Activated CD8-positive, alpha-beta T cell treated with anti-CD3 and anti-CD28 coated beads for 36 hours (primary cell): ENCODE data around the gene P3H3. TPM values are rescaled to one million over a fixed set of nuclear protein-coding genes. Genes with fewer than 3 reads are reported as not detected.

Source experiments
- ATAC-seq: fragments of 200-7000 bp; cut with Tn5 transposase; one replicate; pipeline ENCODE4 v1.10.0; 2021; ENCODE audit warnings: mild to moderate bottlenecking, moderate library complexity
- CTCF ChIA-PET: fragments of 350-600 bp; sonication (Branson Sonifier 250); formaldehyde crosslinking; loops from one replicate; lab custom pipeline; 2021; ENCODE audit warnings: antibody characterized with exemption; lab: Charles Lee
- POLR2A ChIA-PET: fragments of 350-600 bp; sonication (Branson Sonifier 250); formaldehyde crosslinking; loops from one replicate; lab custom pipeline; 2021; ENCODE audit warnings: antibody characterized with exemption; lab: Charles Lee
- DNase-seq: peaks from one replicate; pipeline ENCODE4 v3.0.0-alpha.2; 2020
- H3K27ac Mint-ChIP-seq: one replicate; pipeline ENCODE4 v1.8.0; 2021; ENCODE audit warnings: mild to moderate bottlenecking, mixed read lengths
- H3K27me3 Mint-ChIP-seq: one replicate; pipeline ENCODE4 v1.8.0; 2021; ENCODE audit warnings: mixed read lengths
- H3K36me3 Mint-ChIP-seq: one replicate; pipeline ENCODE4 v1.8.0; 2021; ENCODE audit warnings: low read depth, mixed read lengths
- H3K4me1 Mint-ChIP-seq: one replicate; pipeline ENCODE4 v1.8.0; 2021; ENCODE audit warnings: low read depth, mixed read lengths
- H3K4me3 Mint-ChIP-seq: one replicate; pipeline ENCODE4 v1.8.0; 2021; ENCODE audit warnings: mild to moderate bottlenecking, moderate library complexity, mixed read lengths
- H3K9me3 Mint-ChIP-seq: one replicate; pipeline ENCODE4 v1.8.0; 2021; ENCODE audit warnings: mixed read lengths
- intact Hi-C: fragments of 100-400 bp; cut with micrococcal nuclease; formaldehyde crosslinking; loops from one replicate; pipeline ENCODE4 v1.10.0; 2022
- total RNA-seq, 2 experiments: library from RNA; stranded (reverse); gene quantifications; one replicate each; pipeline ENCODE4 v1.2.3, GENCODE V29; 2021
- TF ChIP-seq, protein P1 (sequence below): fragments of 200-600 bp; IDR thresholded peaks from one replicate; pipeline ENCODE4 v1.8.0; 2022; ENCODE audit warnings: antibody characterized with exemption, mild to moderate bottlenecking

The P3H3 gene
- total RNA-seq, 2 experiments from 2014 or later, result 2.1 to 2.3 TPM

DNA sequence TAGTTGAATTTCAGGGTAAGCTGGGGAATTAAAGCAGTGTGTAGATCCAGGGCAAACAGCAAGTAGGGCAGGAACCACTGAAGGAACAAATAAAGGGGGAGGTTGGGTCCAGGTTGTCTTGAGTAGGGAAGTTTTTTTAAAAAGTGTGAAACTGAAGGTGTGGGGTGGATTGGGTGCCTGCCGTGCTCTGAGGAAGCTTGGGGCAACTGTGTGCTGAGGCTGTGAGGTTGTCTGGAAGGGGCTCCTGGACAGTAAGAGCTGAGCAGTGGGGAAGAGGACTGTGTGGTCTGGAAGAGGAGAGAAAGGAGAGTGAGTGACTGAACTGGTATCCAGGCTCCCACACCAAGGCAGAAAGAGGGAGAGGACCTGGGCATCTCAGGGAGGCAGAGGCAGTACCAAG lies 17.4 kb upstream of the P3H3 start:
- DNase-seq (no peak), ATAC-seq (no peak)
- H3K36me3 Mint-ChIP-seq, result no peaks in the 10 kb centered on the region
- ChIA-PET CTCF (interaction anchor here (0.7 to 1.8 kb wide), 3 partner anchors 10 to 45 kb away, joined by 3 to 8 read pairs (median 4); partner anchors contain the start of gene PTMS), POLR2A (interaction anchor here (0.6 to 1.0 kb wide), 3 partner anchors 10 to 1272 kb away, joined by 3 read pairs; partner anchors contain the start of gene NECAP1)
- no peak overlapping the region for H3K4me3 Mint-ChIP-seq
- TF ChIP-seq, protein P1, sequence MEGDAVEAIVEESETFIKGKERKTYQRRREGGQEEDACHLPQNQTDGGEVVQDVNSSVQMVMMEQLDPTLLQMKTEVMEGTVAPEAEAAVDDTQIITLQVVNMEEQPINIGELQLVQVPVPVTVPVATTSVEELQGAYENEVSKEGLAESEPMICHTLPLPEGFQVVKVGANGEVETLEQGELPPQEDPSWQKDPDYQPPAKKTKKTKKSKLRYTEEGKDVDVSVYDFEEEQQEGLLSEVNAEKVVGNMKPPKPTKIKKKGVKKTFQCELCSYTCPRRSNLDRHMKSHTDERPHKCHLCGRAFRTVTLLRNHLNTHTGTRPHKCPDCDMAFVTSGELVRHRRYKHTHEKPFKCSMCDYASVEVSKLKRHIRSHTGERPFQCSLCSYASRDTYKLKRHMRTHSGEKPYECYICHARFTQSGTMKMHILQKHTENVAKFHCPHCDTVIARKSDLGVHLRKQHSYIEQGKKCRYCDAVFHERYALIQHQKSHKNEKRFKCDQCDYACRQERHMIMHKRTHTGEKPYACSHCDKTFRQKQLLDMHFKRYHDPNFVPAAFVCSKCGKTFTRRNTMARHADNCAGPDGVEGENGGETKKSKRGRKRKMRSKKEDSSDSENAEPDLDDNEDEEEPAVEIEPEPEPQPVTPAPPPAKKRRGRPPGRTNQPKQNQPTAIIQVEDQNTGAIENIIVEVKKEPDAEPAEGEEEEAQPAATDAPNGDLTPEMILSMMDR, result no peak
- peaks cover 2% of the 10 kb centered on the region for H3K27me3 Mint-ChIP-seq
- intact Hi-C loops, result no loop called here
- H3K9me3 Mint-ChIP-seq, result no peaks in the 10 kb centered on the region
- H3K4me1 Mint-ChIP-seq, result peaks cover 7% of the 10 kb centered on the region
- H3K27ac Mint-ChIP-seq, result no peak overlapping the region

DNA sequence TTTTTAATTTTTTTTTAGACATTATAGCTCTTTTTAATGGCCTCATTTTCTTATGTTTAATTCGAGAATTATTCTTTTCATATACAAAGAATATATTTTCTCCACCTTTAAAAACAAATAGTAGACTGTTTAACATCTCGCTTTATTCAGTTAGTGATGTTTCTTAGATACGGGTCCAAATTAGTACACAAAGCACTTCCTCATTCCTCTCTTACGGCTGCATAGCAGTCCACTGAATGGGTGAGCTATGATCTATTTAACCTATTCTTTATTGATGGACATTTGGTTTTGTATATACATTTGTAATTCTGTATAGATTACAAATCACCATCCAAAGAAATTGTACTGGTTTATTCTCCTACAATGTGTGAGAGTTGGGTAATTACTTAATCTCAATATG lies 14.8 kb upstream of the P3H3 start:
- H3K27me3 Mint-ChIP-seq, result peaks cover 2% of the 10 kb centered on the region
- intact Hi-C loops, result no loop called here
- POLR2A ChIA-PET, result interaction anchor here (0.7 kb wide), 1 partner anchor 27 kb away, joined by 3 read pairs; no protein-coding TSS in a partner anchor

DNA sequence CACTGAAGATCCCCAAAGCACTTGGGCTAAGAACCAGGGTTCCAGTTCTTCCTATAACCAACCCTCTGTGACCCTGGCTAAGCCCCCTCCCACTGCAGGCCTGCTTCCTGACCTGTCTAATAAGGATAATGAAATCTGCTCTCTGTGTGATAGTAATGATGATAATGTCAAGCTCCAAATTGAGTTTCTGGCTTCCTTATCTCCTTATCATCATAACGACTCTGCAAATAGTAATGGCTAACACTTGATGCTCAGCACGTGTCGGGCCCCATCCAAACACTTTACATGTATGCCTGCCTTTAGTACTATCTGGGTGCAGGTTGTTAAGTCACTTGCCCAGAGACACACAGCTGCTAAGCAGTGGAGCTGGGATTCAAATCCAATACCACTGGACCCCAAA lies 11.6 kb upstream of the P3H3 start:
- H3K9me3 Mint-ChIP-seq, result no peaks in the 10 kb centered on the region
- ChIA-PET POLR2A (no interaction called here), CTCF (interaction anchor here (1.2 to 4.6 kb wide), 4 partner anchors 9 to 63 kb away, joined by 3 to 24 read pairs (median 4); partner anchors contain the start of gene MLF2)
- intact Hi-C loops, result no loop called here
- no peaks in the 10 kb centered on the region for H3K36me3 Mint-ChIP-seq
- DNase-seq (no peak), ATAC-seq (no peak)
- TF ChIP-seq, protein P1, result no peak
- no peak overlapping the region for H3K27ac Mint-ChIP-seq
- H3K4me1 Mint-ChIP-seq, result peaks cover 7% of the 10 kb centered on the region
- peaks cover 6% of the 10 kb centered on the region for H3K27me3 Mint-ChIP-seq
- H3K4me3 Mint-ChIP-seq, result no peak overlapping the region

More for the DNA sequence above, 14.8 kb upstream of the P3H3 start:
- peaks cover 7% of the 10 kb centered on the region for H3K4me1 Mint-ChIP-seq
- DNase-seq (no peak), ATAC-seq (no peak)
- H3K36me3 Mint-ChIP-seq, result no peaks in the 10 kb centered on the region
- TF ChIP-seq, protein P1, result no peak
- CTCF ChIA-PET, result interaction anchor here (0.8 to 4.6 kb wide), 8 partner anchors 9 to 60 kb away, joined by 3 to 24 read pairs (median 5); partner anchors contain the start of gene MLF2
- no peak overlapping the region for H3K4me3 Mint-ChIP-seq
- no peaks in the 10 kb centered on the region for H3K9me3 Mint-ChIP-seq
- no peak overlapping the region for H3K27ac Mint-ChIP-seq

DNA sequence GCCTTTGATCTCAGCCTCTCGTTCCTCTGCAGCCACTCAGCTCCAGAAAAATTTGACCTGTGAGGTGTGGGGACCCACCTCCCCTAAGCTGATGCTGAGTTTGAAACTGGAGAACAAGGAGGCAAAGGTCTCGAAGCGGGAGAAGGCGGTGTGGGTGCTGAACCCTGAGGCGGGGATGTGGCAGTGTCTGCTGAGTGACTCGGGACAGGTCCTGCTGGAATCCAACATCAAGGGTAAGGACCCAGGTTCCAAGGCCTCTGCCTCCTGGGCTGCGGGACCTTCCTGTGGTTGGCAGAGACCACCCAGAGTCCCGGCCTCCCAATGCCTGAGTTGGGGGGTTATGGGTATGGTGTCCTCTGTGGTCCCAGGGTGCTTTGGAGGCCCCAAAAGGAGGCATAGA lies 11.1 kb upstream of the P3H3 start:
- ChIA-PET CTCF (interaction anchor here (1.2 to 4.6 kb wide), 4 partner anchors 8 to 64 kb away, joined by 3 to 24 read pairs (median 4); partner anchors contain the start of gene MLF2), POLR2A (no interaction called here)
- H3K9me3 Mint-ChIP-seq, result no peaks in the 10 kb centered on the region
- no peak for ATAC-seq
- H3K36me3 Mint-ChIP-seq, result no peaks in the 10 kb centered on the region
- TF ChIP-seq, protein P1, result no peak
- no peak overlapping the region for H3K4me3 Mint-ChIP-seq
- DNase-seq, result no peak
- intact Hi-C loops, result no loop called here
- no peak overlapping the region for H3K27ac Mint-ChIP-seq
- H3K27me3 Mint-ChIP-seq, result peaks cover 9% of the 10 kb centered on the region
- peaks cover 10% of the 10 kb centered on the region for H3K4me1 Mint-ChIP-seq

DNA sequence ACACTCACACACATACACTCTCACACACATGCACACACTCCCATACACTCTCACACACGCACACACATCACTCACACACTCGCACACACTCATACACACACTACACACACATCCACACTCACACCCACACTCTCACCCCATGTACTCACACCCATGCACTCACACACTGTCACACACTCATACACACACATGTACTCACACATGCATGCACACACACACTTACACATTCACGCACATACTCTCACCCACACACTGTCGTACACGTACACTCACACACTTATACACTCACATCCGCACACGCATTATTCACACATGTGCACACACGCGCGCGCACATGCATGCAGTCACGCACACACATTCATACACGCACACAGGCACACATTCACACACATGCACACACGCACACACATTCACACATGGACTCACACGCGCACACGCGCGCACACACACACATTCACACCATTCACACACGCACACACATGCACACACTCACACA lies 10.5 kb upstream of the P3H3 start:
- Mint-ChIP-seq H3K27ac (no peak overlapping the region), H3K9me3 (no peaks in the 10 kb centered on the region), H3K4me3 (no peak overlapping the region), H3K27me3 (peaks cover 14% of the 10 kb centered on the region), H3K4me1 (peaks cover 10% of the 10 kb centered on the region), H3K36me3 (no peaks in the 10 kb centered on the region)
- POLR2A ChIA-PET, result no interaction called here
- CTCF ChIA-PET, result interaction anchor here (1.4 kb wide), 1 partner anchor 9 kb away, joined by 4 read pairs; no protein-coding TSS in a partner anchor
- TF ChIP-seq, protein P1, result no peak
- no peak for ATAC-seq
- intact Hi-C loops, result no loop called here
- no peak for DNase-seq
